Measurements from ENCODE around the gene SCAMP5. TPM values are rescaled to one million over a fixed set of nuclear protein-coding genes. Genes with fewer than 3 reads are reported as not detected.

The SCAMP5 gene
- total RNA-seq, 1 donor from 2014 or later = 18.1 TPM

DNA sequence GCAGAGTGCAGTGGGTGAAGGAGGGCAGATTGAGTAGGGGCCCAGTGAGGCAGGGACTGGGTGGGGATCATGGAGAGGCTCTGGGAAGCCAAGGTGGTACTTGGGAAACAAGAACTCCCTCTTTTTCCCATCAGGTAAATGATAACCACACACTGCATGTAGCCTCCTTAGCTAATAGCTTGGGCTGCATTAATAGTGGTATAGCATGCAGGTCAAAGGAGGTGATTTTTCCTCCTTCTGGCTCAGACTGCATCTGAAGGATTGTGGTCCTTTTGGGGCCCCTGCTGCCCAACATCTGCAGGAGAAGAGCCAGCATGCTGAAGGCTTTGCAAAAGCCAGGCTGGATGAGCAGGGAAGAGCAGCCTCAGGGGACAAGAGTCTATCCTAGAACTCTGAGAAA lies 73.4 kb downstream of the SCAMP5 start:
- no peak for DNase-seq (ENCODE audit: low read depth in 2 of 2)

DNA sequence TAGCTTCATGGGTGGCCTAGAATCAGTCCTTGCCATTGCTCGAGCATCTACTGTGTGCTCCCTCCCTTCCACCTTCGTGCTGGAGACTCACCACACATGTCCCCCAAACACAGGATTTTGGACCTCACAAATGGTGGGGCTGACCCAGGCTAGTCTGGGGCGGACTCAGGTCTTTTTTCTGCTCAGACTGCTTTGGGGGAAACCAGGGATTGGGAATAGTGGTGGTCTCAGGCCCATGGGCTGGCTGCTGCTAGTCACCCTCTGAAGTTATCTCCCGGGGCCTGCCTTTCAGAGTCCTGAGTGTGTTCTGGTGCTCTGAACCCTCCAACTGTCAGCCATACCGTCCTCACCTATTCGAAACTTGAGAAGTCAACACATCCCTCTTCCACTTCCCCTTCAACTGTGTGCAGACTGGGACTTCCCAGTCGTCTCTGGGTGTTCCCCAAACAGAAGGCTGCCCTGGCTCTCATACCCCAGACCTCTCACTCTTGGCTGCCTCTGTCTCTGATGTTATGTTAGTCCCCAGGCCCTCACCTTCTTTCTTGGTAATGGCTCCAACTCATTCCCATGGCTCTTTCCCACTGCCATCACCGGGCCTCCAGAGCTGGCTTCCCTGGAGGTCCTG lies 74.0 kb downstream of the SCAMP5 start:
- DNase-seq (ENCODE audit: low read depth in 2 of 2) = no peak

DNA sequence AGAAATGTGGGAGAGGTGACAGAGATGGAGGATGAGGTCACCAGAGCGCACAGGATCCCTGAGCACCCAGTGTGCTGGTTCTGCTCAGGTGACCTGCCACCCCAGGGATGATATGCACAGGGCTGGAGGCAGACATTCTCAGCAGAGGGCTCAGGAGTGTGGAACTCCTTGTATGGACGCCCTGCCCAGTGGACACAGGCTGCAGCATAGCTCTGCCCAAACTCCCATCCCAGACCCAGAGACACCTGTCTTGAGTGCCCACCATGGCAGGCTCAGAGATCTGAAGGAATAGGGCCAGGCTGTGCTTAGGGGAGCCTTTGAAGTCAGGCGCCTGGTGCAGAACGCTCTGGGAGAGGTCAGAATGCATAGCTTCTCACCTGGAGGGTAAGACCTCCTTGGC lies 75.3 kb downstream of the SCAMP5 start:
- no peak for DNase-seq (ENCODE audit: low read depth in 2 of 2)

Other genes starting within 250 kb of the SCAMP5 start
- under 0.01 TPM in 2 replicates for gene CYP1A2, start 246.7 kb upstream of the SCAMP5 start, total RNA-seq
- 27.9 and 43.1 TPM in 2 replicates for gene CSK, start 213.5 kb upstream of the SCAMP5 start, total RNA-seq
- gene LMAN1L, start 182.7 kb upstream of the SCAMP5 start, total RNA-seq = not detected in 2 replicates
- not detected in 2 replicates for gene CPLX3, start 168.9 kb upstream of the SCAMP5 start, total RNA-seq
- gene ULK3, start 152.4 kb upstream of the SCAMP5 start, total RNA-seq = 15.9 and 25.8 TPM in 2 replicates
- 12.3 and 24.3 TPM in 2 replicates for gene SCAMP2, start 122.2 kb upstream of the SCAMP5 start, total RNA-seq
- 24.3 and 38.9 TPM in 2 replicates for gene MPI, start 105.5 kb upstream of the SCAMP5 start, total RNA-seq
- 29.8 and 48.0 TPM in 2 replicates for gene FAM219B, start 88.7 kb upstream of the SCAMP5 start, total RNA-seq
- gene COX5A, start 57.5 kb upstream of the SCAMP5 start, total RNA-seq = 57.8 and 82.1 TPM in 2 replicates
- 20.0 and 45.1 TPM in 2 replicates for gene RPP25, start 38.8 kb upstream of the SCAMP5 start, total RNA-seq
- 9.6 and 11.6 TPM in 2 replicates for gene PPCDC, start 28.0 kb downstream of the SCAMP5 start, total RNA-seq
- 4.5 and 10.1 TPM in 2 replicates for gene C15orf39, start 206.3 kb downstream of the SCAMP5 start, total RNA-seq

Data from dermis microvascular lymphatic vessel endothelial cell (primary cell).